Mesendoderm (in vitro differentiated cells): ENCODE results near the gene NUBPL.

Experiments used
- DNase-seq: peaks from one replicate; pipeline ENCODE4 v3.0.0; 2013
- H2AK5ac ChIP-seq: 2 replicates; pipeline ENCODE4 v1.6.1; 2013; ENCODE audit warnings: low read length, inconsistent platforms
- H2BK120ac ChIP-seq: 2 replicates; pipeline ENCODE4 v1.6.1; 2013; ENCODE audit warnings: low read depth, mild to moderate bottlenecking, low read length, moderate library complexity, mixed read lengths
- H2BK15ac ChIP-seq: replicated peaks from 2 replicates; pipeline ENCODE4 v1.6.1; 2013; ENCODE audit warnings: low read depth, mild to moderate bottlenecking, moderate library complexity
- H2BK5ac ChIP-seq: 2 replicates; pipeline ENCODE4 v1.6.1; 2013; ENCODE audit warnings: low read length, inconsistent platforms
- H3K18ac ChIP-seq: 2 replicates; pipeline ENCODE4 v1.6.1; 2013; ENCODE audit warnings: mild to moderate bottlenecking, low read length, mixed read lengths
- H3K23ac ChIP-seq: one replicate; pipeline ENCODE4 v1.6.1; 2013; ENCODE audit warnings: low read length
- H3K27ac ChIP-seq: 2 replicates; pipeline ENCODE4 v1.5.1; 2013; ENCODE audit warnings: low read depth, mild to moderate bottlenecking, inconsistent platforms, low read length, moderate library complexity
- H3K27me3 ChIP-seq: 2 replicates; pipeline ENCODE4 v1.6.1; 2013; ENCODE audit warnings: low read length, control low read depth, mild to moderate bottlenecking, inconsistent platforms; ENCODE audit not compliant: insufficient read depth, poor library complexity
- H3K36me3 ChIP-seq: 2 replicates; pipeline ENCODE4 v1.6.1; 2013; ENCODE audit warnings: low read length, inconsistent platforms; ENCODE audit not compliant: control insufficient read depth, insufficient read depth
- H3K4ac ChIP-seq: one replicate; pipeline ENCODE4 v1.6.1; 2013; ENCODE audit warnings: low read depth, mild to moderate bottlenecking, low read length, moderate library complexity
- H3K4me1 ChIP-seq: 2 replicates; pipeline ENCODE4 v1.6.1; 2013; ENCODE audit warnings: low read depth, low read length, inconsistent platforms; ENCODE audit not compliant: control insufficient read depth
- H3K4me2 ChIP-seq: 2 replicates; pipeline ENCODE4 v1.6.1; 2013; ENCODE audit warnings: low read length
- H3K4me3 ChIP-seq: 2 replicates; pipeline ENCODE4 v1.5.1; 2013; ENCODE audit warnings: mild to moderate bottlenecking, low read length
- H3K56ac ChIP-seq: one replicate; pipeline ENCODE4 v1.6.1; 2013; ENCODE audit warnings: low read length
- H3K79me1 ChIP-seq: 2 replicates; pipeline ENCODE4 v1.6.1; 2013; ENCODE audit warnings: low read length, inconsistent platforms
- H3K79me2 ChIP-seq: 2 replicates; pipeline ENCODE4 v1.6.1; 2013; ENCODE audit warnings: mild to moderate bottlenecking, low read length; ENCODE audit not compliant: control insufficient read depth, insufficient read depth
- H3K9ac ChIP-seq: 2 replicates; pipeline ENCODE4 v1.6.1; 2013; ENCODE audit warnings: low read length, inconsistent platforms
- H4K5ac ChIP-seq: one replicate; pipeline ENCODE4 v1.6.1; 2013; ENCODE audit warnings: low read length
- H4K8ac ChIP-seq: one replicate; pipeline ENCODE4 v1.6.1; 2013; ENCODE audit warnings: low read depth, mild to moderate bottlenecking, control low read depth, low read length, moderate library complexity
- WGBS: extraction: QIAGEN DNeasy Blood & Tissue Kit; methylation state at CpG from one replicate; pipeline ENCODE4 v1.1.7; 2013; ENCODE audit warnings: low lambda C conversion rate, missing lambda C conversion rate; ENCODE audit not compliant: insufficient coverage; ENCODE audit errors: extremely low coverage; 5-methylcytosine and 5-hydroxymethylcytosine counted together

Gene NUBPL

DNA sequence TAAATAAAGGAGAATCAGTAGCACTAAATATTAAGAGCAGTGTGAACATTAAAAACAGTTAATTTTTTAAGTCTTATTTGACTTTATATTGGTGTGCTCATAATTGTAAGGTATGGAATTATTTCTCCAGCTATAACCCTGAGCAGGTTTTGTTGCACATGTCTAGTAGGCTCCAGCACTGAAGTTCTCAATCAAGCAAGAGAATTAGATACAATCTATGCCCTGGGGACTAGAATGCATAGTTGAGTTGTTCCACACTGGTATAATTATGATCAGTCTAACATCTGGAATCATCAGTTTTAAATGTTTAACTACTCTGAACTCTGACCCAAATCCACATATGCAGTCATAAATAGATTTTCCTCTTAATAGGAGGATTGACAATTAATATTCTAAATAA is 258.1 kb downstream of the NUBPL start:
- Histone ChIP-seq H3K27me3 (no peaks in the 10 kb centered on the region), H2AK5ac (no peak overlapping the region), H4K8ac (no peak overlapping the region), H3K27ac (no peak overlapping the region), H3K79me1 (no peaks in the 10 kb centered on the region), H3K4me2 (no peak overlapping the region), H3K36me3 (no peaks in the 10 kb centered on the region), H2BK15ac (no peak overlapping the region), H3K79me2 (no peaks in the 10 kb centered on the region), H3K18ac (no peak overlapping the region), H3K56ac (no peak overlapping the region), H4K5ac (no peak overlapping the region), H2BK120ac (no peak overlapping the region), H3K4me3 (no peak overlapping the region), H3K4me1 (no peaks in the 10 kb centered on the region), H3K23ac (no peak overlapping the region), H2BK5ac (no peak overlapping the region), H3K4ac (no peak overlapping the region), H3K9ac (no peak overlapping the region)
- no peak for DNase-seq

DNA sequence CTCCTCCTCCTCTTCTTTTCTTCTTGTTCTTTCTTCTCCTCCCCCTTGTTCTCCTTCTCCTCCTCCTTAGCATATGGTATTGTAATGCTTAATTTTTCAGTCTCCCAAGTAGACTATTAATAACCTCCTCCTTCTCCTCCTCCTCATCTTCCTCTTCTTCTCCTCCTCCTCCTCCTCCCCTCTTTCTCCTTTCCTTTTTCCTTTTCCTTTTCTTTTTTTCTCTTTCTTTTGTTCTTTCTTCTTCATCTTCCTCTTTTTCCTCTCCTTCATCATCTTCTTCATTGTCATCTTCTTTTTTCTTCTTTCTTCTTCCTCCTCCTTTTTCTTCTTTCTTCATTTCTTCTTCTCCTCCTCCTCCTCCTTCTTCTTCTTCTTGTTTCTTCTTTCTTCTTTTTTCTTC is 264.3 kb downstream of the NUBPL start:
- no peak overlapping the region for H3K56ac ChIP-seq
- no peaks in the 10 kb centered on the region for H3K36me3 ChIP-seq
- H3K4me3 ChIP-seq, result no peak overlapping the region
- H3K23ac ChIP-seq, result no peak overlapping the region
- H3K27ac ChIP-seq, result no peak overlapping the region
- H4K8ac ChIP-seq, result no peak overlapping the region
- H2AK5ac ChIP-seq, result no peak overlapping the region
- no peaks in the 10 kb centered on the region for H3K79me1 ChIP-seq
- no peak overlapping the region for H3K9ac ChIP-seq
- H3K4ac ChIP-seq, result no peak overlapping the region
- H2BK15ac ChIP-seq, result no peak overlapping the region
- no peaks in the 10 kb centered on the region for H3K27me3 ChIP-seq
- no peaks in the 10 kb centered on the region for H3K79me2 ChIP-seq
- no peak overlapping the region for H2BK5ac ChIP-seq
- no peak overlapping the region for H2BK120ac ChIP-seq
- H4K5ac ChIP-seq, result no peak overlapping the region
- H3K4me1 ChIP-seq, result no peaks in the 10 kb centered on the region
- no peak for DNase-seq
- no peak overlapping the region for H3K4me2 ChIP-seq
- no peak overlapping the region for H3K18ac ChIP-seq

DNA sequence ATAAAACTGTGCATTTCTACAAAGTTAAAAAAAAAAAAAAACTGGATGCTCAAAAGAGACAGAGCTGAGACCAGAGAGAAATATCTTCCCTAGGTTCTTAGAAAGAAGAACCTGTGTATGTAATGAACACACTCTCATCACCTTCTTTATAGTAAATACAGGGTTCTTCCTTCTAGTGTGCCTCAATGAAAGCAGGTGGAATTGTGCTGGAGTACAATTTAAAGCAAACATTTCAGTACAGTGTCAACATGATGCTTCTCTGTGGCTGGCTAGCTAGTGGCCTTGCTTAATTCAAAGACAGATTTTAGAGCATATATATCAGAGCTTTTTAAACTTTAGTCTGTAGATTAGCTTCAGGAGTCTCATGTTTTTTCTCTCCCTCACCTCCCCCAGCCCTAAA is 266.1 kb downstream of the NUBPL start:
- no peaks in the 10 kb centered on the region for H3K27me3 ChIP-seq
- no peak overlapping the region for H2AK5ac ChIP-seq
- H2BK15ac ChIP-seq, result no peak overlapping the region
- H4K5ac ChIP-seq, result no peak overlapping the region
- no peaks in the 10 kb centered on the region for H3K4me1 ChIP-seq
- H3K36me3 ChIP-seq, result no peaks in the 10 kb centered on the region
- no peaks in the 10 kb centered on the region for H3K79me1 ChIP-seq
- H3K4me3 ChIP-seq, result no peak overlapping the region
- no peak overlapping the region for H3K4me2 ChIP-seq
- H3K9ac ChIP-seq, result no peak overlapping the region
- no peak overlapping the region for H3K27ac ChIP-seq
- no peak overlapping the region for H3K23ac ChIP-seq
- no peak overlapping the region for H3K18ac ChIP-seq
- no peak overlapping the region for H4K8ac ChIP-seq
- no peak overlapping the region for H2BK120ac ChIP-seq
- no peaks in the 10 kb centered on the region for H3K79me2 ChIP-seq
- DNase-seq, result no peak
- no peak overlapping the region for H2BK5ac ChIP-seq
- no peak overlapping the region for H3K56ac ChIP-seq
- no peak overlapping the region for H3K4ac ChIP-seq

DNA sequence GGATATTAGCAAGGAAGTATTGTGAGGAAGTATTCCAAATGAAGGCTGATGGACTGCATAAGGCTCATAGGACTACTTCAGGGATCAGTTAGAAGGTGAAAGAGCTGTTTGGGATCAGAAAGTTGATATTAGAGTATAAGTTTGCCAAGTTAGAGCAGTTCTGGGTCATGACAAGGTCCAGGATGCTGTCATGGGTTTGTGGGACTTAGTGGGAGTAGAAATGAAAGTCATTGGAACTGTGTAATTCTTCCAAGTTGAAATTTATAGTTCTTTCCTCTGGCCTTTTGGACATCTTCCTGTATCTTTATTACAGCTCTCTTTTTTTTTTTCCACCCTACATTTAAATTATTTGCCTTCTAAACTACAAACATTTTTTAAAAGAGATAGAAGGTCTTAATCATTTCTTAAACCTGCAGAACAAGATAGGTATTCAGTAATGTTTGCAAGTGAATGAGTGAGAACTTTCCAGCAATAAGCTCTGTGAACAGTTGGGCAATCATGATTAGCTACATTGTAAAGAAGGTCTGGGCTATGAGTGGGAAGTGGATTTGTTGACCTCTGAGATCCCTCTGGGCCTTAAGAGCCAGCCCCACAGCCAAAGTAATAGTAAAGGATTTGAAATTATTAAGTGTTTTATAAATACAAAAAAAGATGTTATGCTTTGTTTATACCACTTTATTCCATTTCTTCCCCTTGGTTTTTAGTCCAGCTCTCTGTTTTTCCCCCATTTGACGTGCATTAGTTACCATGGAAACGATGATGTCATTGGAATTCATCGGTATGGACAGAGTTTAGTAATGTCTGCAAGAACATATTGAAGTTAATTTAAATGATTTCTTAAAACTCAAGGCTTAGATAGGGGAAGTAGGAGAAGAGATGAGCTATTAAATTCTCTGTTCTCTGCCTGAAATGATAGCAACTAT is 268.0 kb downstream of the NUBPL start:
- no peak overlapping the region for H3K9ac ChIP-seq
- WGBS, result no CpG with 5 or more reads among the region's 3 CpGs
- no peak overlapping the region for H2AK5ac ChIP-seq
- DNase-seq, result peak; percentile 56
- no peak overlapping the region for H3K4ac ChIP-seq
- no peak overlapping the region for H2BK15ac ChIP-seq
- H4K5ac ChIP-seq, result no peak overlapping the region
- no peak overlapping the region for H2BK5ac ChIP-seq
- no peak overlapping the region for H3K4me2 ChIP-seq
- H3K56ac ChIP-seq, result no peak overlapping the region
- H3K27ac ChIP-seq, result no peak overlapping the region
- no peak overlapping the region for H3K4me3 ChIP-seq
- H3K36me3 ChIP-seq, result no peaks in the 10 kb centered on the region
- no peaks in the 10 kb centered on the region for H3K27me3 ChIP-seq
- no peak overlapping the region for H2BK120ac ChIP-seq
- no peak overlapping the region for H3K23ac ChIP-seq
- no peak overlapping the region for H4K8ac ChIP-seq
- no peak overlapping the region for H3K18ac ChIP-seq
- H3K79me2 ChIP-seq, result no peaks in the 10 kb centered on the region
- H3K4me1 ChIP-seq, result no peaks in the 10 kb centered on the region
- H3K79me1 ChIP-seq, result no peaks in the 10 kb centered on the region

DNA sequence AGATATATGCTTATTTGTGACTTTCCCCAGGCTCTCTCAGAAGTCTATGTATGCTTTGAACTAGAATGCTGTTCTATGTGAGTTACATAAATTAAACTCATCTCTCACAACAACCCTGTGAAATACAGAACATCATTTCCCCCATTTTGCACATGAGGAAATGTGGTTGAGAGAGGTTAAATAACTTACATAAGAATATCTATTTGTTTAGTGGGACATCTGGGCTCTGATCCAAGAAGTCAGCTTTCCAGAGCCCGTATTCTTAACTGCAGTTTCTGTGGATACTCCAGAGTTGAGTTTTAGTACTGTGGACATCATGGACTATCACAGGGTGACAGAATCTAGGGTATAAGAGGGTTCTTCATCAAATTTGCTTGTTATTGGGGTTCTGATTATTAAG is 273.4 kb downstream of the NUBPL start:
- Histone ChIP-seq H3K4me2 (no peak overlapping the region), H3K36me3 (no peaks in the 10 kb centered on the region), H4K5ac (no peak overlapping the region), H3K9ac (no peak overlapping the region), H3K4me3 (no peak overlapping the region), H3K4me1 (no peaks in the 10 kb centered on the region), H3K23ac (no peak overlapping the region), H3K79me2 (no peaks in the 10 kb centered on the region), H3K27me3 (no peaks in the 10 kb centered on the region), H2BK15ac (no peak overlapping the region), H3K56ac (no peak overlapping the region), H3K79me1 (no peaks in the 10 kb centered on the region), H2BK120ac (no peak overlapping the region), H2BK5ac (no peak overlapping the region), H4K8ac (no peak overlapping the region), H3K18ac (no peak overlapping the region), H2AK5ac (no peak overlapping the region), H3K4ac (no peak overlapping the region), H3K27ac (no peak overlapping the region)
- DNase-seq, result no peak
- WGBS, result no CpG with 5 or more reads among the region's 1 CpG

DNA sequence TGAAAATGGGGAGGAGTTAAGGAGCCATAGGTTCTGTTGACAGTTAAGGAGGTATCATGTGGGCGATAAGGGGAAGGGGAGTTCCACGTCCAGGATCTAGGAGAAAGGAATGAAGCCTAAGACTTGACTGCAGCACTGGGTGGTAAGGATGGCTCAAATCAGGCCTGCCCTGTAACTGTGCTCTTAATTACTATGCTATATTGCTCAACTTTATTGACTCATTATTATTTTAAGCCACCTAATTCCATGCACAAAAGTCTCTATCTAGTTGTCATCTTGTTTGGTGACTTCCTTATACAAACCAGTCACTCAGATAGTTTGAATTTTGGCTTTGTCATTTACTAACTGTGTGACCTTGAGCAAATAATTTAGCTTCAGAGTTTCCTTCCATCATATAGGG is 273.8 kb downstream of the NUBPL start:
- no peak overlapping the region for H3K23ac ChIP-seq
- H3K27me3 ChIP-seq, result no peaks in the 10 kb centered on the region
- WGBS, result no CpG with 5 or more reads among the region's 2 CpGs
- H3K4ac ChIP-seq, result no peak overlapping the region
- no peak overlapping the region for H3K9ac ChIP-seq
- H4K8ac ChIP-seq, result no peak overlapping the region
- no peak for DNase-seq
- no peak overlapping the region for H4K5ac ChIP-seq
- H3K36me3 ChIP-seq, result no peaks in the 10 kb centered on the region
- H2AK5ac ChIP-seq, result no peak overlapping the region
- H2BK15ac ChIP-seq, result no peak overlapping the region
- H3K79me2 ChIP-seq, result no peaks in the 10 kb centered on the region
- H3K4me3 ChIP-seq, result no peak overlapping the region
- no peaks in the 10 kb centered on the region for H3K4me1 ChIP-seq
- no peak overlapping the region for H3K56ac ChIP-seq
- H3K4me2 ChIP-seq, result no peak overlapping the region
- no peaks in the 10 kb centered on the region for H3K79me1 ChIP-seq
- H3K27ac ChIP-seq, result no peak overlapping the region
- H3K18ac ChIP-seq, result no peak overlapping the region
- no peak overlapping the region for H2BK120ac ChIP-seq
- H2BK5ac ChIP-seq, result no peak overlapping the region
